Measurements from ENCODE around the gene ZNF141.

- TF ChIP-seq POLR2A (IDR thresholded peaks at IDR 0.05; ENCODE audit: low read depth, low read length) (no peak), POLR2AphosphoS5 (IDR thresholded peaks at IDR 0.05; ENCODE audit: low read depth, low read length) (no peak)
Measured at GRCh38 chr4:328729-329128, 8.9 kb upstream of the ZNF141 start.
